PC-3 (cell line): Measurements from ENCODE around the gene SULF2. TPM values are rescaled to one million over a fixed set of nuclear protein-coding genes. Genes with fewer than 3 reads are reported as not detected.

Source experiments
- ATAC-seq: fragments of 200-7000 bp; cut with Tn5 transposase; 2 replicates; pipeline ENCODE4 v1.9.1; 2020; ENCODE audit warnings: mild to moderate bottlenecking, moderate library complexity
- BruUV-seq: library from RNA; stranded (reverse); fragments of 400-500 nt; replicated peaks from 2 replicates; lab custom pipeline; 2021; lab: Mats Ljungman, UMichigan
- CTCF ChIA-PET: fragments of 300-600 bp; sonication (Branson Sonifier 250); formaldehyde crosslinking; loops from one replicate; lab custom pipeline; 2022; ENCODE audit warnings: antibody characterized with exemption; lab: Charles Lee
- POLR2A ChIA-PET: fragments of 300-600 bp; sonication (Branson Sonifier 250); formaldehyde crosslinking; loops from one replicate; lab custom pipeline; 2022; ENCODE audit warnings: antibody characterized with exemption; ENCODE audit not compliant: unreplicated experiment; lab: Charles Lee
- DNase-seq: peaks from one replicate; pipeline ENCODE4 v3.0.0-alpha.2; 2015
- H2AFZ ChIP-seq: fragments of 300-600 bp; sonication (generic); 2 replicates; pipeline ENCODE4 v1.6.0; 2016; ENCODE audit warnings: antibody characterized with exemption, low read length
- H3F3A ChIP-seq: fragments of 300-600 bp; sonication (generic); one replicate; pipeline ENCODE4 v1.6.0; 2017; ENCODE audit warnings: antibody characterized with exemption, low read length, control low read depth, mild to moderate bottlenecking; ENCODE audit not compliant: unreplicated experiment
- H3K27ac ChIP-seq: fragments of 300-600 bp; sonication (generic); 2 replicates; pipeline ENCODE4 v1.5.1; 2016; ENCODE audit warnings: mild to moderate bottlenecking, low read length
- H3K27me3 ChIP-seq: fragments of 300-600 bp; sonication (generic); 2 replicates; pipeline ENCODE4 v1.6.1; 2016; ENCODE audit warnings: low read length, mixed read lengths
- H3K36me3 ChIP-seq: fragments of 300-600 bp; sonication (generic); 2 replicates; pipeline ENCODE4 v1.6.1; 2016; ENCODE audit warnings: low read depth, mixed run types, low read length, mixed read lengths
- H3K4me1 ChIP-seq: fragments of 300-600 bp; sonication (generic); 2 replicates; pipeline ENCODE4 v1.5.1; 2016; ENCODE audit warnings: low read length; ENCODE audit not compliant: insufficient read depth
- H3K4me2 ChIP-seq: fragments of 300-600 bp; sonication (generic); 2 replicates; pipeline ENCODE4 v1.6.0; 2016; ENCODE audit warnings: low read length
- H3K4me3 ChIP-seq: fragments of 300-600 bp; sonication (generic); 2 replicates; pipeline ENCODE4 v1.5.1; 2016; ENCODE audit warnings: mild to moderate bottlenecking, low read length, mixed read lengths
- H3K79me2 ChIP-seq: fragments of 300-600 bp; sonication (generic); 2 replicates; pipeline ENCODE4 v1.6.1; 2017; ENCODE audit warnings: low read length, mixed read lengths
- H3K9ac ChIP-seq: fragments of 300-600 bp; sonication (generic); 2 replicates; pipeline ENCODE4 v1.6.0; 2016; ENCODE audit warnings: mild to moderate bottlenecking, low read length
- H3K9me2 ChIP-seq: fragments of 300-600 bp; sonication (generic); replicated peaks from 2 replicates; pipeline ENCODE4 v1.6.1; 2016; ENCODE audit warnings: mixed run types, low read length, mixed read lengths
- H3K9me3 ChIP-seq: fragments of 300-600 bp; sonication (generic); 2 replicates; pipeline ENCODE4 v1.6.1; 2016; ENCODE audit warnings: low read length, mixed read lengths
- H4K20me1 ChIP-seq: fragments of 300-600 bp; sonication (generic); 2 replicates; pipeline ENCODE4 v1.6.1; 2016; ENCODE audit warnings: low read length, mixed read lengths
- CTCF ChIP-seq: fragments of 300-600 bp; sonication (generic); conservative IDR thresholded peaks from 2 replicates; pipeline ENCODE4 v1.5.1; 2017; ENCODE audit warnings: antibody characterized with exemption, low read depth, mild to moderate bottlenecking, low read length
- EZH2 ChIP-seq: fragments of 300-600 bp; sonication (generic); IDR thresholded peaks from one replicate; pipeline ENCODE4 v1.6.1; 2017; ENCODE audit warnings: antibody characterized with exemption, mild to moderate bottlenecking, low read length; ENCODE audit not compliant: unreplicated experiment
- EZH2phosphoT487 ChIP-seq: fragments of 300-600 bp; sonication (generic); IDR thresholded peaks from 2 replicates; pipeline ENCODE4 v1.6.1; 2018; ENCODE audit warnings: mild to moderate bottlenecking, antibody characterized with exemption, low read length, borderline replicate concordance
- intact Hi-C: fragments of 100-400 bp; cut with micrococcal nuclease; formaldehyde crosslinking; loops from 2 replicates; pipeline ENCODE4 v1.9.0; 2023
- total RNA-seq: library from RNA; depleted of rRNA; stranded (reverse); fragments of >200 nt; gene quantifications from 2 replicates; pipeline ENCODE4 v1.2.3, GENCODE V29; 2014

Gene SULF2
- total RNA-seq, 1 experiment from 2014 or later, result 340 TPM

GRCh38 chr20:47684306-47685080 lies 100.8 kb downstream of the SULF2 start:
- DNase-seq (no peak), ATAC-seq (no peak)
- Histone ChIP-seq H3K27me3 (no peaks in the 10 kb centered on the region), H3K4me2 (no peak overlapping the region), H3K9me3 (no peaks in the 10 kb centered on the region), H2AFZ (no peak overlapping the region), H3K27ac (no peak overlapping the region), H4K20me1 (no peaks in the 10 kb centered on the region), H3K79me2 (no peaks in the 10 kb centered on the region), H3K36me3 (peaks cover 63% of the 10 kb centered on the region), H3K9ac (no peak overlapping the region), H3F3A (no peaks in the 10 kb centered on the region), H3K9me2 (no peaks in the 10 kb centered on the region), H3K4me1 (no peaks in the 10 kb centered on the region), H3K4me3 (no peak overlapping the region)
- ChIA-PET CTCF (no interaction called here), POLR2A (no interaction called here)
- intact Hi-C loops, result no loop called here
- no TSS peak for BruUV-seq
- TF ChIP-seq CTCF (no peak), EZH2phosphoT487 (no peak)

GRCh38 chr20:47682916-47683315 lies 102.4 kb downstream of the SULF2 start:
- POLR2A ChIA-PET, result no interaction called here

More at GRCh38 chr20:47682916-47683315, 102.4 kb downstream of the SULF2 start:
- no TSS peak for BruUV-seq
- CTCF ChIA-PET, result no interaction called here
- H4K20me1 ChIP-seq, result no peaks in the 10 kb centered on the region
- no peak overlapping the region for H2AFZ ChIP-seq
- H3K9ac ChIP-seq, result no peak overlapping the region
- no peaks in the 10 kb centered on the region for H3F3A ChIP-seq
- H3K9me3 ChIP-seq, result no peaks in the 10 kb centered on the region
- no peak overlapping the region for H3K4me3 ChIP-seq
- H3K79me2 ChIP-seq, result no peaks in the 10 kb centered on the region
- H3K27ac ChIP-seq, result no peak overlapping the region
- H3K9me2 ChIP-seq, result no peaks in the 10 kb centered on the region
- no peak for TF ChIP-seq EZH2
- no peak for TF ChIP-seq EZH2phosphoT487
- no peak for TF ChIP-seq CTCF
- no peak for ATAC-seq
- intact Hi-C loops, result no loop called here
- DNase-seq, result no peak
- H3K4me1 ChIP-seq, result no peaks in the 10 kb centered on the region
- no peaks in the 10 kb centered on the region for H3K27me3 ChIP-seq
- peaks cover 49% of the 10 kb centered on the region for H3K36me3 ChIP-seq
- no peak overlapping the region for H3K4me2 ChIP-seq
